Measurements from ENCODE around the gene DYNC1I1.

DNA sequence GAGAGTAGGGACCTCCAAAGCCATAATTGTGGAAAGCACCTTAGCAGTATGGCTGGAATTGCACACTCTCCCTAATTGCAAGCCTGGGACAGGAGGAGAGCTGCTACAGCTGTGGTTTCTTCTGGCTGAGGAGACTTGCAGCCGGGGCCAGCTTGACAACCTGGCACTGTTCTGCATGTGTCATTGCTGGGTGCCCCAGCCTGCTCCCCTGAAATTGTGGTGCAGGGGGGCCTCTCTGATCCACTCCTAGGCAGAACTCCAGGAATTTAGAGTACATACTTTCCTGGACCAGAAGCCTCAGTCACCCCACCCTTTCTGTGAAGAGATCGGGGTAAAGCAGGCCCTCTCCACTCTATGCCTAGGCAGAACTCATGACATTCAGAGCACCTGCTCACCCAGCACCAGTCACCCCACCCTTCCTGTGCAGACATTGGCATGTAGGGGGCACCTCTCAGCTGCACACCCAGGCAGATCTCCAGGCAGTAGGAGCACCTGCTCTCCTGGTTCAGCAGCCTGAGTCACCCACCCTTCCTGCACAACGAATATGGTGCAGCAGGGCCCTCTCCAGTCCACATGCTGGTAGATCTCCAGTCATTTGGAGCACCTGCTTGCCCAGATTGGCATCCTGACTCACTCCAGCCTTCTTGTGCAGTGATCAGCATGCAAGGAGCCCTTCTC lies 34.4 kb upstream of the DYNC1I1 start:
- TF ChIP-seq, protein P1, sequence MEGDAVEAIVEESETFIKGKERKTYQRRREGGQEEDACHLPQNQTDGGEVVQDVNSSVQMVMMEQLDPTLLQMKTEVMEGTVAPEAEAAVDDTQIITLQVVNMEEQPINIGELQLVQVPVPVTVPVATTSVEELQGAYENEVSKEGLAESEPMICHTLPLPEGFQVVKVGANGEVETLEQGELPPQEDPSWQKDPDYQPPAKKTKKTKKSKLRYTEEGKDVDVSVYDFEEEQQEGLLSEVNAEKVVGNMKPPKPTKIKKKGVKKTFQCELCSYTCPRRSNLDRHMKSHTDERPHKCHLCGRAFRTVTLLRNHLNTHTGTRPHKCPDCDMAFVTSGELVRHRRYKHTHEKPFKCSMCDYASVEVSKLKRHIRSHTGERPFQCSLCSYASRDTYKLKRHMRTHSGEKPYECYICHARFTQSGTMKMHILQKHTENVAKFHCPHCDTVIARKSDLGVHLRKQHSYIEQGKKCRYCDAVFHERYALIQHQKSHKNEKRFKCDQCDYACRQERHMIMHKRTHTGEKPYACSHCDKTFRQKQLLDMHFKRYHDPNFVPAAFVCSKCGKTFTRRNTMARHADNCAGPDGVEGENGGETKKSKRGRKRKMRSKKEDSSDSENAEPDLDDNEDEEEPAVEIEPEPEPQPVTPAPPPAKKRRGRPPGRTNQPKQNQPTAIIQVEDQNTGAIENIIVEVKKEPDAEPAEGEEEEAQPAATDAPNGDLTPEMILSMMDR (conservative IDR thresholded peaks at IDR 0.05 in 1 of 2, IDR thresholded peaks at IDR 0.05 in 1 of 2; ENCODE audit: extremely low read depth in 1 of 2, insufficient read depth in 1 of 2, low read depth in 1 of 2, low read length in 2 of 2): no peak
- TF ChIP-seq EZH2 (IDR thresholded peaks at IDR 0.05; ENCODE audit: borderline replicate concordance, low read length): no peak

Measured in mammary epithelial cell (primary cell).